Measurements from ENCODE around the gene NRBF2. TPM values are rescaled to one million over a fixed set of nuclear protein-coding genes. Genes with fewer than 3 reads are reported as not detected.

NRBF2 gene
- polyA plus RNA-seq, 2 of the 4 experiments (the other 2 are of a cell fraction), result 16.6 to 27.6 TPM

GRCh38 chr10:63171926-63172325, 38.8 kb downstream of the NRBF2 start:
- no peak overlapping the region for H3K27ac ChIP-seq
- TF ChIP-seq MAZ (IDR thresholded peaks at IDR 0.05; ENCODE audit: borderline replicate concordance, low read depth, low read length) (no peak), MAFK (IDR thresholded peaks at IDR 0.05; ENCODE audit: partially characterized antibody) (peak; percentile 50)
- H3K4me1 ChIP-seq, result no peaks in the 10 kb centered on the region
- FAIRE-seq, result no peak
- no peak overlapping the region for H3K4me2 ChIP-seq
- H3K4me3 ChIP-seq, result no peak overlapping the region
- ChIA-PET POLR2A (no interaction called here), CTCF (interaction anchor here (0.7 to 1.0 kb wide), 2 partner anchors 10 to 13 kb away, joined by 3 read pairs; no protein-coding TSS in a partner anchor)
- no peaks in the 10 kb centered on the region for H3K9me3 ChIP-seq
- ATAC-seq, result no peak
- 94% methylated on average over 1 of the region's 1 CpG for WGBS (ENCODE audit: missing lambda C conversion rate)
- DNase-seq (ENCODE audit: low read depth in 1 of 2, low spot score in 1 of 2), result no peak

DNA sequence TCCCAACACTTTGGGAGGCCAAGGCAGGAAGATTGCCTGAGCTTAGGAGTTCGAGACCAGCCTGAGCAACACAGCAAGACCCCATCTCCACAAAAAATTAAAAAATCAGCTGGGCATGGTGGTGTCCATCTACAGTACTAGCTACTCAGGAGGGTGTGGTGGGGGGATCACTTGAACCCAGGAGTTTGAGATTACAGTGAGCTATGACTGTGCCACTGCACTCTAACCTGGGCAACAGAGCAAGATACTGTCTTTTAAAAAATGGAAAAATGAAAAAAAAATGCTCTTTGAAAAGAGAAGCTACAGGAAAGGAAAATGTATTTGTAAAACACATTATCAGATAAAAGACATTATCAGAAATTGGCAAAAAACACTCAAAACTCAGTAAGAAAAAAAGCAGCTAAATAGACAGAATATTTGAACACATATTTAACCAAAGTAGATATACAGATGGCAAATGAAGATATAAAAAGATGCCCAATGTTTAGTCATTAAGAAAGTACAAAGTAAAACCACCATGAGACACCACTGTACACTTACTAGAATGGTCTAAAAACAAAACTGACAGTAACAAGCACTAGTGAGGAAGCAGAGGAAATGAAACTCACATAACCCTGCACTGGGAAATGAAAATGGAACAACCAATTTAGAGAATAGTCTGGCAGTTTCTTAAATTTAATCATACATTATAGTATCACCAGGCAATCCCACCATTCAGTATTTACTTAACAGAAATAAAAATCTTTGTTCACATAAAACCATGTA, 40.5 kb downstream of the NRBF2 start:
- Histone ChIP-seq H3K27ac (no peak overlapping the region), H3K9me3 (no peaks in the 10 kb centered on the region), H3K4me1 (no peaks in the 10 kb centered on the region), H3K4me2 (no peak overlapping the region), H3K4me3 (no peak overlapping the region)
- CTCF ChIA-PET, result interaction anchor here (1.0 to 1.3 kb wide), 3 partner anchors 13 to 547 kb away, joined by 3 read pairs; no protein-coding TSS in a partner anchor
- WGBS (ENCODE audit: missing lambda C conversion rate), result 94% methylated on average over 1 of the region's 1 CpG
- TF ChIP-seq ESRRA (IDR thresholded peaks at IDR 0.05; ENCODE audit: borderline replicate concordance, low read length), result no peak
- ATAC-seq, result no peak
- POLR2A ChIA-PET, result interaction anchor here (0.6 kb wide), 1 partner anchor 380 kb away, joined by 5 read pairs; no protein-coding TSS in a partner anchor
- no peak for DNase-seq (ENCODE audit: low read depth in 1 of 2, low spot score in 1 of 2)
- no peak for FAIRE-seq

DNA sequence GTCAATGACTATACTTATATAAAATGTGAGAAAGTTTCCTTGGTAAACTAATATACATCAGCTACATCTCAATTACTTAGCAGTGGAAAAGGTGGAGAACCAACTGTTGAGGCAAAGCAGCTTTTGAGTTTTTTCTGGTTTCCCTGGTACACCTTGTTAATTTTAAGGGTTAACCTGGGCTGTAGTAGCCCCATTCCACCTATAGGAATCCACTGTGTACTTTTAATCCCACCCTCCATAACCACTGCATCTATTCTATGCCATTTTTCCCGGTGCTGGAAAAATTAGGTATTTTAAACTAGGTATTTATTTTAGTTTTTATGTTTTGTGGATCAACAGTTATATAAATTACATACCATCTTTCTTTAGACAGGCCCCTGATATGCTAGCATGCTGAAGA, 42.4 kb downstream of the NRBF2 start:
- H3K4me3 ChIP-seq, result no peak overlapping the region
- ChIA-PET POLR2A (no interaction called here), CTCF (interaction anchor here (1.5 kb wide), 1 partner anchor 9 kb away, joined by 5 read pairs; no protein-coding TSS in a partner anchor)
- H3K4me1 ChIP-seq, result no peaks in the 10 kb centered on the region
- FAIRE-seq (no peak), DNase-seq (ENCODE audit: low read depth in 1 of 2, low spot score in 1 of 2) (no peak), ATAC-seq (no peak)
- H3K9me3 ChIP-seq, result no peaks in the 10 kb centered on the region
- no peak overlapping the region for H3K4me2 ChIP-seq
- WGBS (ENCODE audit: missing lambda C conversion rate), result 91% methylated on average over 1 of the region's 1 CpG
- no peak overlapping the region for H3K27ac ChIP-seq
- TF ChIP-seq PHF8 (IDR thresholded peaks at IDR 0.05; ENCODE audit: borderline replicate concordance, low read depth) (no peak), HMGXB4 (CRISPR knock-in tag; IDR thresholded peaks at IDR 0.05; ENCODE audit: borderline replicate concordance) (no peak), CHD4 (IDR thresholded peaks at IDR 0.05; ENCODE audit: borderline replicate concordance) (no peak), ZC3H11A (IDR thresholded peaks at IDR 0.05) (no peak), POLR2A (IDR thresholded peaks at IDR 0.05; ENCODE audit: low read length) (no peak), TP53 (CRISPR knock-in tag; IDR thresholded peaks at IDR 0.05) (no peak), MYC (IDR thresholded peaks at IDR 0.05; ENCODE audit: borderline replicate concordance, low read length) (no peak), RNF2 (IDR thresholded peaks at IDR 0.05; ENCODE audit: borderline replicate concordance, low read depth) (no peak), BCL3 (IDR thresholded peaks at IDR 0.05) (no peak), HEYL (CRISPR knock-in tag; IDR thresholded peaks at IDR 0.05) (no peak), SREBF2 (IDR thresholded peaks at IDR 0.05) (no peak), E2F6 (IDR thresholded peaks at IDR 0.05; ENCODE audit: borderline replicate concordance, low read depth) (no peak), HDAC2 (IDR thresholded peaks at IDR 0.05) (no peak), RFX5 (IDR thresholded peaks at IDR 0.05) (no peak), NFE2L2 (conservative IDR thresholded peaks at IDR 0.05; ENCODE audit: low read length) (no peak), FOSL2 (IDR thresholded peaks at IDR 0.05) (no peak), FOSL2 (CRISPR knock-in tag; IDR thresholded peaks at IDR 0.05) (no peak), ZFP36 (IDR thresholded peaks at IDR 0.05; ENCODE audit: borderline replicate concordance, partially characterized antibody) (no peak), RCOR1 (IDR thresholded peaks at IDR 0.05; ENCODE audit: low read depth, low read length) (no peak)
- TF ChIP-seq, protein P1, sequence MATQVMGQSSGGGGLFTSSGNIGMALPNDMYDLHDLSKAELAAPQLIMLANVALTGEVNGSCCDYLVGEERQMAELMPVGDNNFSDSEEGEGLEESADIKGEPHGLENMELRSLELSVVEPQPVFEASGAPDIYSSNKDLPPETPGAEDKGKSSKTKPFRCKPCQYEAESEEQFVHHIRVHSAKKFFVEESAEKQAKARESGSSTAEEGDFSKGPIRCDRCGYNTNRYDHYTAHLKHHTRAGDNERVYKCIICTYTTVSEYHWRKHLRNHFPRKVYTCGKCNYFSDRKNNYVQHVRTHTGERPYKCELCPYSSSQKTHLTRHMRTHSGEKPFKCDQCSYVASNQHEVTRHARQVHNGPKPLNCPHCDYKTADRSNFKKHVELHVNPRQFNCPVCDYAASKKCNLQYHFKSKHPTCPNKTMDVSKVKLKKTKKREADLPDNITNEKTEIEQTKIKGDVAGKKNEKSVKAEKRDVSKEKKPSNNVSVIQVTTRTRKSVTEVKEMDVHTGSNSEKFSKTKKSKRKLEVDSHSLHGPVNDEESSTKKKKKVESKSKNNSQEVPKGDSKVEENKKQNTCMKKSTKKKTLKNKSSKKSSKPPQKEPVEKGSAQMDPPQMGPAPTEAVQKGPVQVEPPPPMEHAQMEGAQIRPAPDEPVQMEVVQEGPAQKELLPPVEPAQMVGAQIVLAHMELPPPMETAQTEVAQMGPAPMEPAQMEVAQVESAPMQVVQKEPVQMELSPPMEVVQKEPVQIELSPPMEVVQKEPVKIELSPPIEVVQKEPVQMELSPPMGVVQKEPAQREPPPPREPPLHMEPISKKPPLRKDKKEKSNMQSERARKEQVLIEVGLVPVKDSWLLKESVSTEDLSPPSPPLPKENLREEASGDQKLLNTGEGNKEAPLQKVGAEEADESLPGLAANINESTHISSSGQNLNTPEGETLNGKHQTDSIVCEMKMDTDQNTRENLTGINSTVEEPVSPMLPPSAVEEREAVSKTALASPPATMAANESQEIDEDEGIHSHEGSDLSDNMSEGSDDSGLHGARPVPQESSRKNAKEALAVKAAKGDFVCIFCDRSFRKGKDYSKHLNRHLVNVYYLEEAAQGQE (IDR thresholded peaks at IDR 0.05), result no peak
